AG09309 (cell line): ENCODE data around the gene TBC1D9B.
"Not testable (repeated sequence)": the region's sequence is repeated elsewhere in the genome, so short reads cannot be mapped to it uniquely, and the experiment has no call there.

Experiments
- DNase-seq: peaks from one replicate; pipeline ENCODE4 v3.0.0-alpha.2; 2010; ENCODE audit warnings: low read depth
- H3K4me3 ChIP-seq: 2 replicates; pipeline ENCODE4 v1.5.1; 2011; ENCODE audit warnings: mild to moderate bottlenecking, low read depth, low read length, moderate library complexity; ENCODE audit not compliant: control insufficient read depth
- TF ChIP-seq, protein P1 (sequence below): IDR thresholded peaks from 2 replicates; pipeline ENCODE4 v1.5.1; 2011; ENCODE audit warnings: mild to moderate bottlenecking, low read depth, low read length, inconsistent platforms; ENCODE audit not compliant: insufficient read depth, control insufficient read depth; ENCODE audit errors: missing control alignments

Gene TBC1D9B

DNA sequence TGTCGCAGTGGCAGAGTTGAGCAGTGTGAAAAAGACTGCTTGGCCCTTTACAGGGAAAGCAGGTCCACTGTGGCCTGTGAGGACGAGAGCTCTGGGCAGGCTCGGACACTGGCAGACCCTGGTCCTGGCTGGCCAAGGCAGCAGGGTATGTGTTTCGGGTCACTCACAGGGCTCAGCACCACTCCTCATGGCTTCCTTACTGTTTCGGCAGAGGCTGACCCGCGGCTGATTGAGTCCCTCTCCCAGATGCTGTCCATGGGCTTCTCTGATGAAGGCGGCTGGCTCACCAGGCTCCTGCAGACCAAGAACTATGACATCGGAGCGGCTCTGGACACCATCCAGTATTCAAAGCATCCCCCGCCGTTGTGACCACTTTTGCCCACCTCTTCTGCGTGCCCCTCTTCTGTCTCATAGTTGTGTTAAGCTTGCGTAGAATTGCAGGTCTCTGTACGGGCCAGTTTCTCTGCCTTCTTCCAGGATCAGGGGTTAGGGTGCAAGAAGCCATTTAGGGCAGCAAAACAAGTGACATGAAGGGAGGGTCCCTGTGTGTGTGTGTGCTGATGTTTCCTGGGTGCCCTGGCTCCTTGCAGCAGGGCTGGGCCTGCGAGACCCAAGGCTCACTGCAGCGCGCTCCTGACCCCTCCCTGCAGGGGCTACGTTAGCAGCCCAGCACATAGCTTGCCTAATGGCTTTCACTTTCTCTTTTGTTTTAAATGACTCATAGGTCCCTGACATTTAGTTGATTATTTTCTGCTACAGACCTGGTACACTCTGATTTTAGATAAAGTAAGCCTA is 71.3 kb downstream of the TBC1D9B start:
- DNase-seq, result no peak
- H3K4me3 ChIP-seq, result no peak overlapping the region
- TF ChIP-seq, protein P1, sequence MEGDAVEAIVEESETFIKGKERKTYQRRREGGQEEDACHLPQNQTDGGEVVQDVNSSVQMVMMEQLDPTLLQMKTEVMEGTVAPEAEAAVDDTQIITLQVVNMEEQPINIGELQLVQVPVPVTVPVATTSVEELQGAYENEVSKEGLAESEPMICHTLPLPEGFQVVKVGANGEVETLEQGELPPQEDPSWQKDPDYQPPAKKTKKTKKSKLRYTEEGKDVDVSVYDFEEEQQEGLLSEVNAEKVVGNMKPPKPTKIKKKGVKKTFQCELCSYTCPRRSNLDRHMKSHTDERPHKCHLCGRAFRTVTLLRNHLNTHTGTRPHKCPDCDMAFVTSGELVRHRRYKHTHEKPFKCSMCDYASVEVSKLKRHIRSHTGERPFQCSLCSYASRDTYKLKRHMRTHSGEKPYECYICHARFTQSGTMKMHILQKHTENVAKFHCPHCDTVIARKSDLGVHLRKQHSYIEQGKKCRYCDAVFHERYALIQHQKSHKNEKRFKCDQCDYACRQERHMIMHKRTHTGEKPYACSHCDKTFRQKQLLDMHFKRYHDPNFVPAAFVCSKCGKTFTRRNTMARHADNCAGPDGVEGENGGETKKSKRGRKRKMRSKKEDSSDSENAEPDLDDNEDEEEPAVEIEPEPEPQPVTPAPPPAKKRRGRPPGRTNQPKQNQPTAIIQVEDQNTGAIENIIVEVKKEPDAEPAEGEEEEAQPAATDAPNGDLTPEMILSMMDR, result peak; percentile 6

DNA sequence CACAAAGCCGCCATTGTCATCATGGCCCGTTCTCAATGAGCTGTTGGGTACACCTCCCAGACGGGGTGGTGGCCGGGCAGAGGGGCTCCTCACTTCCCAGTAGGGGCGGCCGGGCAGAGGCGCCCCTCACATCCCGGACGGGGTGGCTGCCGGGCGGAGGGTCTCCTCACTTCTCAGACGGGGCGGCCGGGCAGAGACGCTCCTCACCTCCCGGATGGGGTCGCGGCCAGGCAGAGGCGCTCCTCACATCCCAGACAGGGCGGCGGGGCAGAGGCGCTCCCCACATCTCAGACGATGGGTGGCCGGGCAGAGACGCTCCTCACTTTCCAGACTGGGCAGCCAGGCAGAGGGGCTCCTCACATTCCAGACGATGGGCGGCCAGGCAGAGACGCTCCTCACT is 72.8 kb downstream of the TBC1D9B start:
- not testable (repeated sequence) for DNase-seq, H3K4me3 ChIP-seq

DNA sequence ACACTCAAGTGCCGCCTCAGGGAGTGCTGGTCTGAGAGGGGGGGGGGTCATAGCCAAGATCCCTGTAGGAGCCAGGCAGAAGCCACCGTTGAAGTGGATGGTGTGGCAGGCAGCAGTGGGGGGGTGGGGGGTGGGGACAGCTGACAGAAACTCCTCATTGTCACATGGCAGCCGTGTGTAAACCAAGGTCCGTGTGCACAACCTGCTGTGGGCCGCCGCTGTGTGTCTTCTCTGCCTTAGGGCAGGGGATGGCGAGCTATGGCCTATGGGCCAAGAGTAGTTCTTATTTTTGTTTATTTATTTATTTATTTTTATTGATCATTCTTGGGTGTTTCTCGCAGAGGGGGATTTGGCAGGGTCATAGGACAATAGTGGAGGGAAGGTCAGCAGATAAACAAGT is 73.6 kb downstream of the TBC1D9B start:
- TF ChIP-seq, protein P1, result no peak
- DNase-seq, result no peak
- no peak overlapping the region for H3K4me3 ChIP-seq

DNA sequence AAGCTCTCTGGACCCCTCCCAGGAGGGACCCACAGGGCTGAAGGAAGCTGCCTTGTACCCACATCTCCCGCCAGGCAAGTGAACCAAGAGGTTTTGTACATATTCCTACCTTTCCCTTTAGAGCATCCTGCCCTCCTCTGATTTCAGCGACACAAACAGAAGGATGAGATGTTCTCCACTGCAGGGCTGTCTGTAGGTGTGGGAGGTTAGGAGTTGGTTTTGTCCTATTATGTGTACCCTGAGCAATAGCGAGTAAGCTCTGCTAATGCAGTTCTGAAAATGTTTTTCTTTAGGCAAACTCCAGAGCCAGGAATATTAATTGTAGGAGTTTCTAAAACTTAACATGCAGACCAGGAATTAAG is 74.0 kb downstream of the TBC1D9B start:
- H3K4me3 ChIP-seq, result no peak overlapping the region
- no peak for DNase-seq
- TF ChIP-seq, protein P1, result no peak

DNA sequence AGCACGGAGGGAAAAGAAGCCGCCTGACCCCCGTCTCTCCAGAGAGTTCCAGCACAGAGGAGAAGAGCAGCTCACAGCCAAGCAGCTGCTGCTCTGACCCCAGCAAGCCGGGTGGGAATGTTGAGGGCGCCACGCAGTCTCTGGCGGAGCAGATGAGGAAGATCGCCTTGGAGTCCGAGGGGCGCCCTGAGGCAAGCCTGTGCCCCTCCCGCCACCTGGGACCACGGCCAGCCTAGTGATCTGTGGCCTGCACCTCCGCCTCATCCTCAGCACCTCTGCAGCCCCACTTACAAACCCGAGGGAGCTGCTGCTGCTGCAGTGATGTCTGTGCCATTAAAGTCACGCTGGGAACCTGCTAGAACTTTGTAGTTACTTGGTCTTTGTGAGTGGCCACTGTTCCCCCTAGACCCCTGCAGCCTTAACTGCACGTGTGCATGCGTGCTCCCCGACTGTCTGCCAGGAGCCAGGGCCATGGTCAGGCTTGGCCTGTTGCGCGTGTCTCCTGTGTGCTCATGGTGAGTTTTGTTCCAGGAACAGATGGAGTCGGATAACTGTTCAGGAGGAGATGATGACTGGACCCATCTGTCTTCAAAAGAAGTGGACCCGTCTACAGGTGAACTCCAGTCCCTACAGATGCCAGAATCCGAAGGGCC is 74.5 kb downstream of the TBC1D9B start:
- no peak for DNase-seq
- no peak overlapping the region for H3K4me3 ChIP-seq
- TF ChIP-seq, protein P1, result no peak

DNA sequence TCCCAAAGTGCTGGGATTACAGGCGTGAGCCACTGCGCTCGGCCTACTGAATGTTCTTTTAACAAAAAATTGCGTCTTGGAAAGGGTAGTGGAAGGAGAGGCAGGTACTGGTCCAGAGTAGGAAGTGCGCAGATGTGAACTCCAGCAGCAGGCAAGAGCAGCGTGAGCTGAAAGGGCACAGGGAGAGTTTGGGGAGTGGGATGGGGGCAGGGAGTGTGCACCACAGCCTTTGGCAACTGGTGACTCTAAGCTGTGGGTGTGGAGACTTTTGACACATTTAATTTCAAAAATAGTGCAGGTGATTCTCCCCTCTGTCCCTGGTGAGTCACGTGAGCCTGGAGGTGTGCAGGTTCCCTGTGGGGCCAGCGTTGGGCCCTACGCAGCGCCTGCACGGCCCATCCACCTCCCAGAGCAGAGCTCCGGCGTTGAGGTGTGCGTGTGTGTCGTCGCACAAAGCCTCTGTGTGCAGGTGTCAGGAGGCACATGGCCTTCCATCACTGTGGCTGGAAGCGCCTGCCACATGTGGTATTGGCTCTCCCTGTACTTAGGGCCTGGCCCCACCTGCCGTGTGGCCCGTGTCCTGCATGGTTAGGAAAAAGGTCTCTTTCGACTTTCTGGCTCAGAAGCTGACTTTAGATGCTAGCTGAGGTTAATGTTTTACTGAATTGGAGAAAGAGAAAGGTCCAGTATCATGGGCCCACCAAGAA is 75.5 kb downstream of the TBC1D9B start:
- no peak for DNase-seq
- TF ChIP-seq, protein P1, result no peak
- no peak overlapping the region for H3K4me3 ChIP-seq
